Peyer's patch (tissue), 4 donors: ENCODE data around the gene FAM184A.

ENCODE experiments used
- POLR2A ChIP-seq, 2 donors: fragments of 450-650 bp; IDR thresholded peaks; one replicate each; pipeline ENCODE4 v1.5.1; 2017; ENCODE audit warnings: antibody characterized with exemption in 2 of 2, mild to moderate bottlenecking in 2 of 2, moderate library complexity in 2 of 2
- TF ChIP-seq, protein P1 (sequence below), 6 experiments: fragments of 450-650 bp in 4 of 6; fragments of 200-600 bp in 2 of 6; sonication (generic) in 1 of 6; IDR thresholded peaks; one replicate each; pipeline ENCODE4 v1.5.1; 2017 to 2019; ENCODE audit warnings: antibody characterized with exemption in 6 of 6, mild to moderate bottlenecking in 3 of 6, moderate library complexity in 1 of 6

DNA sequence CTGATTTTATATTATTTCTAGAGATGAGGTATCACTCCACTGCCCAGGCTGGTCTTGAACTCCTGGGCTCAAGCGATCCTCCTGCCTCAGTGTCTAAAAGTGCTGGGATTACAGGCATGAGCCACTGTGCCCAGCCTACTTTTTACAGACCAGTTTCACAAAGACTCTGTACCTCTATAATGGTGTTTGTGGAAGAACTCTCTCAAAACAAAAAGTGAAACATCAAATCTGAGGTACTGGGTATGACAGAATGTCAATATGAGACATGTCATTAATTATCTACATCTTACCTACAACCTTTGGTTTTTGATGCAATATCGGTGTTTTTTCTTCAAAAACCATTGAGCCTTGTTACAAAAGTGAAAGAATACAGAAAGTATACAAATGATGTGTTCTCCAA is 94.1 kb downstream of the FAM184A start:
- TF ChIP-seq, protein P1, sequence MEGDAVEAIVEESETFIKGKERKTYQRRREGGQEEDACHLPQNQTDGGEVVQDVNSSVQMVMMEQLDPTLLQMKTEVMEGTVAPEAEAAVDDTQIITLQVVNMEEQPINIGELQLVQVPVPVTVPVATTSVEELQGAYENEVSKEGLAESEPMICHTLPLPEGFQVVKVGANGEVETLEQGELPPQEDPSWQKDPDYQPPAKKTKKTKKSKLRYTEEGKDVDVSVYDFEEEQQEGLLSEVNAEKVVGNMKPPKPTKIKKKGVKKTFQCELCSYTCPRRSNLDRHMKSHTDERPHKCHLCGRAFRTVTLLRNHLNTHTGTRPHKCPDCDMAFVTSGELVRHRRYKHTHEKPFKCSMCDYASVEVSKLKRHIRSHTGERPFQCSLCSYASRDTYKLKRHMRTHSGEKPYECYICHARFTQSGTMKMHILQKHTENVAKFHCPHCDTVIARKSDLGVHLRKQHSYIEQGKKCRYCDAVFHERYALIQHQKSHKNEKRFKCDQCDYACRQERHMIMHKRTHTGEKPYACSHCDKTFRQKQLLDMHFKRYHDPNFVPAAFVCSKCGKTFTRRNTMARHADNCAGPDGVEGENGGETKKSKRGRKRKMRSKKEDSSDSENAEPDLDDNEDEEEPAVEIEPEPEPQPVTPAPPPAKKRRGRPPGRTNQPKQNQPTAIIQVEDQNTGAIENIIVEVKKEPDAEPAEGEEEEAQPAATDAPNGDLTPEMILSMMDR (IDR thresholded peaks at IDR 0.05) = no peak
- no peak for TF ChIP-seq POLR2A (IDR thresholded peaks at IDR 0.05)
